GM21723 (cell line): Measurements from ENCODE around the gene NUBPL.

Source experiments
- ATAC-seq: cut with Tn5 transposase; IDR thresholded peaks from one replicate; pipeline ENCODE4 v1.9.1; 2021; ENCODE audit warnings: mild to moderate bottlenecking, moderate library complexity; ENCODE audit not compliant: unreplicated experiment

Gene NUBPL

GRCh38 chr14:31902945-31903646 is 341.9 kb downstream of the NUBPL start:
- no peak for ATAC-seq

DNA sequence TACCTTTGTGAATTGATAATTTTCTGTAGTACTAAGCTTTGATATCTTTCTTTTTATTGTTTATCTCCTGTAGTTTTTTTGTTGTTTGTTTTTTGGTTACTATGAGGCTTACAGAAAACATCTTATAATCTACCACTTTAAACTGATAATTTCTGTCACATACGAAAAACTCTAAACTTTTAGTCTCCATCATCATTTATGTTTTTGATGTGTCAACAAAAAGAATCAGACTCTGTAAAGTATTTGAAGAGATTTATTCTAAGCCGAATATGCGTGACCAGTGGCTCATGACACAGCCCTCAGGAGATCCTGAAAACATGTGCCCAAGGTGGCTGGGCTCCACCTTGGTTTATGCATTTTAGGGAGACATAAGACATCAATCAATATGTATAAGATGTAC is 348.8 kb downstream of the NUBPL start:
- ATAC-seq, result no peak
